Measurements from ENCODE around the gene SMPD3. TPM values are rescaled to one million over a fixed set of nuclear protein-coding genes. Genes with fewer than 3 reads are reported as not detected.

SMPD3 gene
- total and polyA plus RNA-seq, 9 of the 15 experiments (the other 6 are each of a cell fraction or from before 2014, with no cell fraction given), result 0.03 to 1.2 (median 0.18) TPM

DNA sequence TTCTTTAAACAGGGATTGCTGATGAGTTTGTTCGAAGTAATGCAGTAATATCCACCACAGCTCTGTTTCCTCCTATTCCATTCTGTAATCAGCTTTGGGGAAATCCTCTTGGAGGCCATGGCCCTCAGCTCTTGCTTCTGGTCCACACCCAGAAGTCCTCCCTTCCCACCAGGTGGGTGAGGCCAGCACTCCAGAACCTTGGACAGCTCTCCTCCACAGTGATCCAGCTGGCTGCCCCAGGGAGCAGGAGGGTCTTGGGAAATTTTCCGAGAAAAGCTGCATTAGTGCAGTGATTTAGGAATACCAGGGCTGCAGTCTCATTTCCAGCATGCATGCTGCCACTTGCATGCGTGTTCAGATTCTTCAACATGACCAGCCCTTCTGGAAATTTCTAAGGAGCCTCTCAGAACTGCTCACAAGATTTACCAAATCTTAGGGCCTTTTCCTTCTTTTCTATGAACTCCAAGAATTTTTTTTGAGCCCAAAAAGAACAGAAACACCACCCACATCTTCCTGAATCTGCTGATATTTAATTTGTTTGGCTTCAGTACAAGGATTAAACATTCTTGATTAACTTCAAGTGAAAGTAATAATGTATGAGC, 4.2 kb downstream of the SMPD3 start (continued):
- TF ChIP-seq, protein P1, sequence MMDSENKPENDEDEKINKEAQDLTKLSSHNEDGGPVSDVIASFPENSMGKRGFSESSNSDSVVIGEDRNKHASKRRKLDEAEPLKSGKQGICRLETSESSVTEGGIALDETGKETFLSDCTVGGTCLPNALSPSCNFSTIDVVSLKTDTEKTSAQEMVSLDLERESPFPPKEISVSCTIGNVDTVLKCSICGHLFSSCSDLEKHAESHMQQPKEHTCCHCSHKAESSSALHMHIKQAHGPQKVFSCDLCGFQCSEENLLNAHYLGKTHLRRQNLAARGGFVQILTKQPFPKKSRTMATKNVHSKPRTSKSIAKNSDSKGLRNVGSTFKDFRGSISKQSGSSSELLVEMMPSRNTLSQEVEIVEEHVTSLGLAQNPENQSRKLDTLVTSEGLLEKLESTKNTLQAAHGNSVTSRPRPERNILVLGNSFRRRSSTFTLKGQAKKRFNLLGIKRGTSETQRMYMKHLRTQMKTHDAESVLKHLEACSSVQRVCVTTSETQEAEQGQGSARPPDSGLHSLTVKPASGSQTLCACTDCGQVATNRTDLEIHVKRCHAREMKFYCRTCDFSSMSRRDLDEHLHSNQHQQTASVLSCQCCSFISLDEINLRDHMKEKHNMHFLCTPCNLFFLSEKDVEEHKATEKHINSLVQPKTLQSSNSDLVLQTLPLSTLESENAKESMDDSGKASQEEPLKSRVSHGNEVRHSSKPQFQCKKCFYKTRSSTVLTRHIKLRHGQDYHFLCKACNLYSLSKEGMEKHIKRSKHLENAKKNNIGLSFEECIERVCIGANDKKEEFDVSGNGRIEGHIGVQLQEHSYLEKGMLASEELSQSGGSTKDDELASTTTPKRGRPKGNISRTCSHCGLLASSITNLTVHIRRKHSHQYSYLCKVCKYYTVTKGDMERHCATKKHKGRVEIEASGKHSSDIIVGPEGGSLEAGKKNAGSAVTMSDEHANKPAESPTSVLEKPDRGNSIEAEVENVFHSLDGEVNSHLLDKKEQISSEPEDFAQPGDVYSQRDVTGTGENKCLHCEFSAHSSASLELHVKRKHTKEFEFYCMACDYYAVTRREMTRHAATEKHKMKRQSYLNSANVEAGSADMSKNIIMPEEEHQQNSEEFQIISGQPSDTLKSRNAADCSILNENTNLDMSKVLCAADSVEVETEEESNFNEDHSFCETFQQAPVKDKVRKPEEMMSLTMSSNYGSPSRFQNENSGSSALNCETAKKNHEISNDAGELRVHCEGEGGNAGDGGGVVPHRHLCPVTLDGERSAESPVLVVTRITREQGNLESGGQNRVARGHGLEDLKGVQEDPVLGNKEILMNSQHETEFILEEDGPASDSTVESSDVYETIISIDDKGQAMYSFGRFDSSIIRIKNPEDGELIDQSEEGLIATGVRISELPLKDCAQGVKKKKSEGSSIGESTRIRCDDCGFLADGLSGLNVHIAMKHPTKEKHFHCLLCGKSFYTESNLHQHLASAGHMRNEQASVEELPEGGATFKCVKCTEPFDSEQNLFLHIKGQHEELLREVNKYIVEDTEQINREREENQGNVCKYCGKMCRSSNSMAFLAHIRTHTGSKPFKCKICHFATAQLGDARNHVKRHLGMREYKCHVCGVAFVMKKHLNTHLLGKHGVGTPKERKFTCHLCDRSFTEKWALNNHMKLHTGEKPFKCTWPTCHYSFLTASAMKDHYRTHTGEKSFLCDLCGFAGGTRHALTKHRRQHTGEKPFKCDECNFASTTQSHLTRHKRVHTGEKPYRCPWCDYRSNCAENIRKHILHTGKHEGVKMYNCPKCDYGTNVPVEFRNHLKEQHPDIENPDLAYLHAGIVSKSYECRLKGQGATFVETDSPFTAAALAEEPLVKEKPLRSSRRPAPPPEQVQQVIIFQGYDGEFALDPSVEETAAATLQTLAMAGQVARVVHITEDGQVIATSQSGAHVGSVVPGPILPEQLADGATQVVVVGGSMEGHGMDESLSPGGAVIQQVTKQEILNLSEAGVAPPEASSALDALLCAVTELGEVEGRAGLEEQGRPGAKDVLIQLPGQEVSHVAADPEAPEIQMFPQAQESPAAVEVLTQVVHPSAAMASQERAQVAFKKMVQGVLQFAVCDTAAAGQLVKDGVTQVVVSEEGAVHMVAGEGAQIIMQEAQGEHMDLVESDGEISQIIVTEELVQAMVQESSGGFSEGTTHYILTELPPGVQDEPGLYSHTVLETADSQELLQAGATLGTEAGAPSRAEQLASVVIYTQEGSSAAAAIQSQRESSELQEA (IDR thresholded peaks at IDR 0.05; ENCODE audit: low read depth), result no peak
- TF ChIP-seq, protein P2, sequence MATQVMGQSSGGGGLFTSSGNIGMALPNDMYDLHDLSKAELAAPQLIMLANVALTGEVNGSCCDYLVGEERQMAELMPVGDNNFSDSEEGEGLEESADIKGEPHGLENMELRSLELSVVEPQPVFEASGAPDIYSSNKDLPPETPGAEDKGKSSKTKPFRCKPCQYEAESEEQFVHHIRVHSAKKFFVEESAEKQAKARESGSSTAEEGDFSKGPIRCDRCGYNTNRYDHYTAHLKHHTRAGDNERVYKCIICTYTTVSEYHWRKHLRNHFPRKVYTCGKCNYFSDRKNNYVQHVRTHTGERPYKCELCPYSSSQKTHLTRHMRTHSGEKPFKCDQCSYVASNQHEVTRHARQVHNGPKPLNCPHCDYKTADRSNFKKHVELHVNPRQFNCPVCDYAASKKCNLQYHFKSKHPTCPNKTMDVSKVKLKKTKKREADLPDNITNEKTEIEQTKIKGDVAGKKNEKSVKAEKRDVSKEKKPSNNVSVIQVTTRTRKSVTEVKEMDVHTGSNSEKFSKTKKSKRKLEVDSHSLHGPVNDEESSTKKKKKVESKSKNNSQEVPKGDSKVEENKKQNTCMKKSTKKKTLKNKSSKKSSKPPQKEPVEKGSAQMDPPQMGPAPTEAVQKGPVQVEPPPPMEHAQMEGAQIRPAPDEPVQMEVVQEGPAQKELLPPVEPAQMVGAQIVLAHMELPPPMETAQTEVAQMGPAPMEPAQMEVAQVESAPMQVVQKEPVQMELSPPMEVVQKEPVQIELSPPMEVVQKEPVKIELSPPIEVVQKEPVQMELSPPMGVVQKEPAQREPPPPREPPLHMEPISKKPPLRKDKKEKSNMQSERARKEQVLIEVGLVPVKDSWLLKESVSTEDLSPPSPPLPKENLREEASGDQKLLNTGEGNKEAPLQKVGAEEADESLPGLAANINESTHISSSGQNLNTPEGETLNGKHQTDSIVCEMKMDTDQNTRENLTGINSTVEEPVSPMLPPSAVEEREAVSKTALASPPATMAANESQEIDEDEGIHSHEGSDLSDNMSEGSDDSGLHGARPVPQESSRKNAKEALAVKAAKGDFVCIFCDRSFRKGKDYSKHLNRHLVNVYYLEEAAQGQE (IDR thresholded peaks at IDR 0.05; ENCODE audit: borderline replicate concordance), result peak; percentile 98
- TF ChIP-seq, protein P2 (CRISPR knock-in tag; IDR thresholded peaks at IDR 0.05; ENCODE audit: low read depth), result peak; percentile 93
